ENCODE measurements around the gene ITPR1.

Gene ITPR1

DNA sequence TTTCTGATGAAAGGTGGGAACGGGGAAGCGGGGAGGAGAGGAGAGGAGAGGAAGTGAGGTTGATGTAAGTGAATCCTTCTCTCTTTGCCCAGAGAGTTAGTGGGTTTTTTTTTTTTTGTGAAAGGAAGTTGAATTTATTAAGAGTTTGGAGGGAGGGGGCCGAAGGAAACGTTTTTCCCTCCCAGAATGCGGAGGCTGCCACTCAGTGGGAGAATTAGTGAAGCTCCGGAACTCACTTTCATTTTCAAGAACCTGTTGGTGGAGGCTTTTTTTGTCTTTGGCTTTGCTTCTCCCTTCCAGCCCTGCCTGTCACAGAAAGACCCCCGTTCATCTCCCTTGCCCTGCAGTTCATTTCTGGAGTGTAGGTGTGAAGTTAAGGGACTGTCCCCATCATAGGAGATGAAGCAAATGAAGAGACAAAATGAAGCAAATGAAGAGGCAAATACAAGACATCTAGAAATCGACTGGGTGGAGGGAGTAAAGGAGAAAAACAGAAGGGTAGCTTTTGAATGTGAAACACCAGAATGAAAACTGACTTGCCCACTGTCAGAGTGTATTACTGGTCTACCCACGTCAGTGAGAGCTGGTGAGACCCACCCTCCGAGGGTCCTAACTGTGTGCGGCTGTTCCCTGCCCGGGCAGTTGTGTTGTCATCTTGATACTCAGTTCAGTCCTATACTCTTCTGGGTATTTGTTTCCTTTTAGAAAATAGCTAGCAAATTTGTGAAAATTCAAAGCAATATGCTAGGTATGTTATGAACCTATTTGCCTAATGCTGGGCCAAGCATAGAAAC, 91.5 kb downstream of the ITPR1 start:
- Histone ChIP-seq H4K20me1 (ENCODE audit: insufficient read depth, low read length) (no peaks in the 10 kb centered on the region), H3K27ac (ENCODE audit: low read depth, low read length, poor library complexity, severe bottlenecking) (no peak overlapping the region), H3K9me3 (ENCODE audit: low read length) (no peaks in the 10 kb centered on the region), H3K4me2 (ENCODE audit: low read length) (no peak overlapping the region), H3K9me2 (ENCODE audit: low read depth, low read length) (no peaks in the 10 kb centered on the region), H3K79me2 (ENCODE audit: insufficient read depth, low read length) (no peaks in the 10 kb centered on the region), H3K9ac (ENCODE audit: low read length) (no peak overlapping the region), H3K4me1 (ENCODE audit: insufficient read depth, low read length, severe bottlenecking) (no peaks in the 10 kb centered on the region), H2AFZ (ENCODE audit: low read length) (no peak overlapping the region), H3F3A (ENCODE audit: insufficient read depth, low read length) (no peaks in the 10 kb centered on the region), H3K4me3 (ENCODE audit: low read depth, low read length, poor library complexity, severe bottlenecking) (no peak overlapping the region), H3K36me3 (ENCODE audit: insufficient read depth, low read length) (no peaks in the 10 kb centered on the region), H3K27me3 (ENCODE audit: insufficient read depth, low read length) (no peaks in the 10 kb centered on the region)
- no peak for TF ChIP-seq EZH2 (IDR thresholded peaks at IDR 0.05; ENCODE audit: borderline replicate concordance, low read length)
- TF ChIP-seq, protein P1, sequence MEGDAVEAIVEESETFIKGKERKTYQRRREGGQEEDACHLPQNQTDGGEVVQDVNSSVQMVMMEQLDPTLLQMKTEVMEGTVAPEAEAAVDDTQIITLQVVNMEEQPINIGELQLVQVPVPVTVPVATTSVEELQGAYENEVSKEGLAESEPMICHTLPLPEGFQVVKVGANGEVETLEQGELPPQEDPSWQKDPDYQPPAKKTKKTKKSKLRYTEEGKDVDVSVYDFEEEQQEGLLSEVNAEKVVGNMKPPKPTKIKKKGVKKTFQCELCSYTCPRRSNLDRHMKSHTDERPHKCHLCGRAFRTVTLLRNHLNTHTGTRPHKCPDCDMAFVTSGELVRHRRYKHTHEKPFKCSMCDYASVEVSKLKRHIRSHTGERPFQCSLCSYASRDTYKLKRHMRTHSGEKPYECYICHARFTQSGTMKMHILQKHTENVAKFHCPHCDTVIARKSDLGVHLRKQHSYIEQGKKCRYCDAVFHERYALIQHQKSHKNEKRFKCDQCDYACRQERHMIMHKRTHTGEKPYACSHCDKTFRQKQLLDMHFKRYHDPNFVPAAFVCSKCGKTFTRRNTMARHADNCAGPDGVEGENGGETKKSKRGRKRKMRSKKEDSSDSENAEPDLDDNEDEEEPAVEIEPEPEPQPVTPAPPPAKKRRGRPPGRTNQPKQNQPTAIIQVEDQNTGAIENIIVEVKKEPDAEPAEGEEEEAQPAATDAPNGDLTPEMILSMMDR (IDR thresholded peaks at IDR 0.05; ENCODE audit: low read length): no peak

DNA sequence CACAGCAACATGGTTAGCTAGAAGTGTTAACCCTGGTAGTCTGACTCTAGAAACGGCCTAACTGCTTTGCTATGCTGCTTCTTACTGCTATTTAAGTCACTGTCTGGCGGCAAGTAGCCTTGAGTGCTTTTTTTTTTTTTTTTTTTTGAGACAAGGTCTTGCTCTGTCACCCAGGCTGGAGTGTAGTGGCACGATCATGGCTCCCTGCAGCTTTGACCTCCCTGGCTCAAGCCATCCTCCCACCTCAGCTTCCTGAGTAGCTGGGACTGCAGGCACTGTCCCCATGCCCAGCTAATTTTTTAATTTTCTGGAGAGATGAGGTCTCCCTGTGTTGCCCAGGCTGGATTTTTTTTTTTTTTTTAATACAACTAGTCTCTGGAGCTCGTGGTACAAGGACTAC, 93.2 kb downstream of the ITPR1 start:
- H3K36me3 ChIP-seq (ENCODE audit: insufficient read depth, low read length): no peaks in the 10 kb centered on the region
- H4K20me1 ChIP-seq (ENCODE audit: insufficient read depth, low read length): no peaks in the 10 kb centered on the region

DNA sequence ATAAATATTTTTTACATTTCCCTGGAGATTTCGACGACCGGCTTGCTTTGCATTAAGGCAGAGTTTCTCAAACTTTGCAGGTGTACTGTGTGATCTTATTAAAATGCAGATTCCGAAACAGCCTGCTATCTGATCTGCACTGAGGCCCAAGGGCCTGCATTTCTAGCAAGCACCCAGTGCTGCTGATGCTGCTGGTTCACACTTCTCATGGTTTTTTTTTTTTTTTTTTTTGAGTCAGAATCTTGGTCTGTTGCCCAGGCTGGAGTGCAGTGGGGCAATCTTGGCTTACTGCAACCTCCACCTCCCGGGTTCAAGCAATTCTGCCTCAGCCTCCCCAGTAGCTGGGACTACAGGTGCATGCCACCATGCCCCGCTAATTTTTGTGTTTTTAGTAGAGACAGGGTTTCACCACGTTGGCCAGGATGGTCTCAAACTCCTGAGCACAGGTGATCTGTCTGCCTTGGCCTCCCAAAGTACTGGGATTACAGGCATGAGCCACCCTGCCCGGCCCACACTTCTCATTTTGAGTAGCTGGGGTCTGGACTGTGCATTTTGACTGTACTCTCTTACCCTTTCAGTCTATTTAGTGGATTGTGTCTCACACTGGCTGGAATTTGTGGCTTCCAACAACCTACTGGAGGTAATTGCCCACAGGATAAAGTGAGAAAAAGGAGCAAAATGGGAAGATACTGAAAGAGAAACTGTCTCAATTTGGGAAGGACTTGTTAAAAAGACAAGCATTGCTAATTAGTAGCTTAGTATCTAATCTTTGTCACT, 94.1 kb downstream of the ITPR1 start:
- Histone ChIP-seq H3K79me2 (ENCODE audit: insufficient read depth, low read length) (no peaks in the 10 kb centered on the region), H3K27me3 (ENCODE audit: insufficient read depth, low read length) (no peaks in the 10 kb centered on the region), H3K4me2 (ENCODE audit: low read length) (no peak overlapping the region), H3K27ac (ENCODE audit: low read depth, low read length, poor library complexity, severe bottlenecking) (no peak overlapping the region), H3K9ac (ENCODE audit: low read length) (no peak overlapping the region), H3K4me3 (ENCODE audit: low read depth, low read length, poor library complexity, severe bottlenecking) (no peak overlapping the region), H3F3A (ENCODE audit: insufficient read depth, low read length) (no peaks in the 10 kb centered on the region), H4K20me1 (ENCODE audit: insufficient read depth, low read length) (no peaks in the 10 kb centered on the region), H3K4me1 (ENCODE audit: insufficient read depth, low read length, severe bottlenecking) (no peaks in the 10 kb centered on the region), H3K36me3 (ENCODE audit: insufficient read depth, low read length) (no peaks in the 10 kb centered on the region), H2AFZ (ENCODE audit: low read length) (no peak overlapping the region), H3K9me2 (ENCODE audit: low read depth, low read length) (no peaks in the 10 kb centered on the region), H3K9me3 (ENCODE audit: low read length) (no peaks in the 10 kb centered on the region)
- TF ChIP-seq, protein P1 (IDR thresholded peaks at IDR 0.05; ENCODE audit: low read length): no peak
- no peak for TF ChIP-seq EZH2 (IDR thresholded peaks at IDR 0.05; ENCODE audit: borderline replicate concordance, low read length)

More for the DNA sequence above, 93.2 kb downstream of the ITPR1 start:
- Histone ChIP-seq H3K27me3 (ENCODE audit: insufficient read depth, low read length) (no peaks in the 10 kb centered on the region), H3K4me1 (ENCODE audit: insufficient read depth, low read length, severe bottlenecking) (no peaks in the 10 kb centered on the region), H2AFZ (ENCODE audit: low read length) (no peak overlapping the region), H3K4me2 (ENCODE audit: low read length) (no peak overlapping the region), H3K9me2 (ENCODE audit: low read depth, low read length) (no peaks in the 10 kb centered on the region), H3F3A (ENCODE audit: insufficient read depth, low read length) (no peaks in the 10 kb centered on the region), H3K4me3 (ENCODE audit: low read depth, low read length, poor library complexity, severe bottlenecking) (no peak overlapping the region), H3K27ac (ENCODE audit: low read depth, low read length, poor library complexity, severe bottlenecking) (no peak overlapping the region), H3K79me2 (ENCODE audit: insufficient read depth, low read length) (no peaks in the 10 kb centered on the region), H3K9ac (ENCODE audit: low read length) (no peak overlapping the region), H3K9me3 (ENCODE audit: low read length) (no peaks in the 10 kb centered on the region)
- TF ChIP-seq, protein P1 (IDR thresholded peaks at IDR 0.05; ENCODE audit: low read length): no peak
- TF ChIP-seq EZH2 (IDR thresholded peaks at IDR 0.05; ENCODE audit: borderline replicate concordance, low read length): no peak
